Measurements from ENCODE around the gene FHOD1. TPM values are rescaled to one million over a fixed set of nuclear protein-coding genes. Genes with fewer than 3 reads are reported as not detected.
A peak's percentile ranks its signal among the peaks of the same experiment; 100 is the strongest.

Gene FHOD1
- total and polyA plus RNA-seq, 2 donors (not counting 1 experiment from before 2014, with no cell fraction given), result 7.1 to 32.7 TPM

- Histone ChIP-seq H3K27me3 (ENCODE audit: control insufficient read depth, insufficient read depth, low read length) (no peaks in the 10 kb centered on the region), H3K4me1 (ENCODE audit: control insufficient read depth, extremely low read depth, insufficient read depth, low read length) (peaks cover 19% of the 10 kb centered on the region), H3K9ac (ENCODE audit: insufficient read depth, low read length) (peak within 1 kb of the TSS; percentile 82), H3K4me3 (replicated peaks in 1 of 4; ENCODE audit: control extremely low read depth in 1 of 4, insufficient read depth in 1 of 4, low read depth in 3 of 4, low read length in 4 of 4) (peak within 1 kb of the TSS; percentile 49 to 93 (median 88)), H3K4me2 (ENCODE audit: extremely low read depth, insufficient read depth, low read length) (peak within 1 kb of the TSS; percentile 65), H3K9me3 (ENCODE audit: control insufficient read depth, insufficient read depth, low read depth, low read length) (no peaks in the 10 kb centered on the region), H3K36me3 (ENCODE audit: control insufficient read depth, insufficient read depth, low read length) (peaks cover 24% of the 10 kb centered on the region), H2AFZ (ENCODE audit: low read length) (no peak within 1 kb of the TSS), H4K20me1 (ENCODE audit: control insufficient read depth, extremely low read depth, insufficient read depth, low read length) (no peaks in the 10 kb centered on the region), H3K79me2 (ENCODE audit: control insufficient read depth, insufficient read depth, low read length) (peaks cover 27% of the 10 kb centered on the region), H3K27ac (ENCODE audit: insufficient read depth, low read length) (peak within 1 kb of the TSS; percentile 60)
- peak; percentile 91 to 92 for DNase-seq (ENCODE audit: low read depth in 2 of 2)
- TF ChIP-seq EZH2 (IDR thresholded peaks at IDR 0.05; ENCODE audit: low read length, missing control alignments), result no peak
- TF ChIP-seq CTCF (conservative IDR thresholded peaks at IDR 0.05 in 1 of 2, IDR thresholded peaks at IDR 0.05 in 1 of 2; ENCODE audit: low read depth in 1 of 2, low read length in 2 of 2), result no peak
Measured at GRCh38 chr16:67191995-67192681, 55.1 kb downstream of the FHOD1 start, which contains the start of gene E2F4. Gene E2F4, plus strand, starts transcription at chr16:67192155. Its CDS starts 73 bp downstream, at chr16:67192228.

GRCh38 chr16:67191411-67191994 lies 55.8 kb downstream of the FHOD1 start:
- no peak overlapping the region for H3K9ac ChIP-seq (ENCODE audit: insufficient read depth, low read length)

More at GRCh38 chr16:67191411-67191994, 55.8 kb downstream of the FHOD1 start:
- no peaks in the 10 kb centered on the region for H3K27me3 ChIP-seq (ENCODE audit: control insufficient read depth, insufficient read depth, low read length)
- no peak for DNase-seq (ENCODE audit: low read depth in 2 of 2)
- H3K9me3 ChIP-seq (ENCODE audit: control insufficient read depth, insufficient read depth, low read depth, low read length), result no peaks in the 10 kb centered on the region
- H3K27ac ChIP-seq (ENCODE audit: insufficient read depth, low read length), result no peak overlapping the region
- H3K4me1 ChIP-seq (ENCODE audit: control insufficient read depth, extremely low read depth, insufficient read depth, low read length), result peaks cover 22% of the 10 kb centered on the region
- H3K36me3 ChIP-seq (ENCODE audit: control insufficient read depth, insufficient read depth, low read length), result peaks cover 24% of the 10 kb centered on the region
- no peak for TF ChIP-seq EZH2 (IDR thresholded peaks at IDR 0.05; ENCODE audit: low read length, missing control alignments)
- no peak for TF ChIP-seq CTCF (conservative IDR thresholded peaks at IDR 0.05 in 1 of 2, IDR thresholded peaks at IDR 0.05 in 1 of 2; ENCODE audit: low read depth in 1 of 2, low read length in 2 of 2)
- no peak overlapping the region for H2AFZ ChIP-seq (ENCODE audit: low read length)
- H4K20me1 ChIP-seq (ENCODE audit: control insufficient read depth, extremely low read depth, insufficient read depth, low read length), result no peaks in the 10 kb centered on the region
- peaks cover 27% of the 10 kb centered on the region for H3K79me2 ChIP-seq (ENCODE audit: control insufficient read depth, insufficient read depth, low read length)
- H3K4me3 ChIP-seq (replicated peaks in 1 of 4; ENCODE audit: control extremely low read depth in 1 of 4, insufficient read depth in 1 of 4, low read depth in 3 of 4, low read length in 4 of 4), result peak overlapping the region in 3 of 4 experiments; percentile 29 to 44 (median 40)
- H3K4me2 ChIP-seq (ENCODE audit: extremely low read depth, insufficient read depth, low read length), result peak overlapping the region; percentile 58
